Measurements from ENCODE around the gene SDK1.

GRCh38 chr7:3888096-3888495, 587.0 kb downstream of the SDK1 start:
- TF ChIP-seq CTCF (IDR thresholded peaks at IDR 0.05): no peak
- no peak for TF ChIP-seq POLR2A (IDR thresholded peaks at IDR 0.05)
